Measurements from ENCODE around the gene CLMN. TPM values are rescaled to one million over a fixed set of nuclear protein-coding genes. Genes with fewer than 3 reads are reported as not detected.
A peak's percentile ranks its signal among the peaks of the same experiment; 100 is the strongest.

The CLMN gene
- total RNA-seq, 1 donor from 2014 or later = 19.6 TPM

- DNase-seq (ENCODE audit: extremely low spot score in 2 of 2) = no peak
- intact Hi-C loops (cut with DNase I) = no loop called here
- Histone ChIP-seq H3K27me3 (no peaks in the 10 kb centered on the region), H3K4me1 (peaks cover 37% of the 10 kb centered on the region), H3K27ac (no peak overlapping the region), H3K4me3 (no peak overlapping the region), H3K9me3 (no peaks in the 10 kb centered on the region), H3K36me3 (no peaks in the 10 kb centered on the region)
- no peak for TF ChIP-seq POLR2AphosphoS5 (IDR thresholded peaks at IDR 0.05; ENCODE audit: insufficient read depth in 1 of 2, low read depth in 1 of 2)
- TF ChIP-seq, protein P1, sequence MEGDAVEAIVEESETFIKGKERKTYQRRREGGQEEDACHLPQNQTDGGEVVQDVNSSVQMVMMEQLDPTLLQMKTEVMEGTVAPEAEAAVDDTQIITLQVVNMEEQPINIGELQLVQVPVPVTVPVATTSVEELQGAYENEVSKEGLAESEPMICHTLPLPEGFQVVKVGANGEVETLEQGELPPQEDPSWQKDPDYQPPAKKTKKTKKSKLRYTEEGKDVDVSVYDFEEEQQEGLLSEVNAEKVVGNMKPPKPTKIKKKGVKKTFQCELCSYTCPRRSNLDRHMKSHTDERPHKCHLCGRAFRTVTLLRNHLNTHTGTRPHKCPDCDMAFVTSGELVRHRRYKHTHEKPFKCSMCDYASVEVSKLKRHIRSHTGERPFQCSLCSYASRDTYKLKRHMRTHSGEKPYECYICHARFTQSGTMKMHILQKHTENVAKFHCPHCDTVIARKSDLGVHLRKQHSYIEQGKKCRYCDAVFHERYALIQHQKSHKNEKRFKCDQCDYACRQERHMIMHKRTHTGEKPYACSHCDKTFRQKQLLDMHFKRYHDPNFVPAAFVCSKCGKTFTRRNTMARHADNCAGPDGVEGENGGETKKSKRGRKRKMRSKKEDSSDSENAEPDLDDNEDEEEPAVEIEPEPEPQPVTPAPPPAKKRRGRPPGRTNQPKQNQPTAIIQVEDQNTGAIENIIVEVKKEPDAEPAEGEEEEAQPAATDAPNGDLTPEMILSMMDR (IDR thresholded peaks at IDR 0.05) = no peak
- TF ChIP-seq POLR2A (IDR thresholded peaks at IDR 0.05) = no peak
Measured at GRCh38 chr14:95236221-95236620, 83.5 kb downstream of the CLMN start.

- H3K4me3 ChIP-seq = no peak overlapping the region
- H3K27ac ChIP-seq = no peak overlapping the region
- H3K4me1 ChIP-seq = peaks cover 33% of the 10 kb centered on the region
- intact Hi-C loops (cut with DNase I) = no loop called here
- no peaks in the 10 kb centered on the region for H3K36me3 ChIP-seq
- TF ChIP-seq POLR2A (IDR thresholded peaks at IDR 0.05) (no peak), POLR2AphosphoS5 (IDR thresholded peaks at IDR 0.05; ENCODE audit: insufficient read depth in 1 of 2, low read depth in 1 of 2) (no peak)
- TF ChIP-seq, protein P1 (IDR thresholded peaks at IDR 0.05) = no peak
- H3K9me3 ChIP-seq = no peaks in the 10 kb centered on the region
- DNase-seq (ENCODE audit: extremely low spot score in 2 of 2) = no peak
- no peaks in the 10 kb centered on the region for H3K27me3 ChIP-seq
Measured at GRCh38 chr14:95235767-95236166, 83.9 kb downstream of the CLMN start.

DNA sequence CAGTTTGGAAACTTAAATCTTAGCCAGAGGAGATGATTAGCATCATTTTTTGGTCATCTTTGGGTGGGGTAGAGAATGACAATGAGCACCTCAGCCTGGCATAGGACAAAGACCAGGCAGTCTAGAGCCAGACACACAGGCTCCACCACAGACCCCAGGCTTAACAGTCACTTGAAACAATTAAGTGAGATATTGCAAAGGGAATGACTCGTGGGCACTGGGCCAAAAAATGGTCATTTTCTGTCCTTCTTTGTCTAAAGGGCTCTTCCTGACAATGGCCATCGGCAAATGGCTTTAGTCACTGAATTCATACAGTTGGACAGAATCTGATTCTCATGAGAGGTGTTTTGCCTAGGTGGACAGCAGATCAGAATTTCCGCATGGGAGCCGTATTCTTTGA is 84.4 kb downstream of the CLMN start:
- H3K36me3 ChIP-seq = no peaks in the 10 kb centered on the region
- no peak for DNase-seq (ENCODE audit: extremely low spot score in 2 of 2)

DNA sequence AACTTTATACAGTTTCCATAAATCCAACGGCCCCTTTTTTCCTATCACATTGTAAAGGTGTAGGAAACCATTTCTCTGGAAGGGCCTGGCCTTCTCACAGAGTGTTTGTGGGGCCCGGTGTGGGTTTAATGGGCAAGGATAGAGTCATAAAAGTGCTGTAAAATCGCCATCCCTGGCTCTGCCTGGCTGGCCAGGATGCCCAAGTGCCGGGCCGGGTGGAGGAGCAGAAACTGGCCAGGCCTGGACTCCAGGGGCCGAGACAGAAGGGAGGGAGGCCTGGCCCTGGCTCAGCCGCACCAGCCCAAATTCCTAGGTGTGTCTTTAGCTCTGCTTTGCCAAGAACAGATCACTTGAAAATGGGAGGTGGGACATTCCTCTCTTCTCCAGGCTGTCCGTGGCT is 85.3 kb downstream of the CLMN start:
- intact Hi-C loops (cut with DNase I) = no loop called here

More for the DNA sequence above, 84.4 kb downstream of the CLMN start:
- no peak overlapping the region for H3K27ac ChIP-seq
- TF ChIP-seq, protein P1 (IDR thresholded peaks at IDR 0.05) = no peak
- TF ChIP-seq POLR2A (IDR thresholded peaks at IDR 0.05) (no peak), POLR2AphosphoS5 (IDR thresholded peaks at IDR 0.05; ENCODE audit: insufficient read depth in 1 of 2, low read depth in 1 of 2) (no peak)
- H3K9me3 ChIP-seq = no peaks in the 10 kb centered on the region
- H3K4me1 ChIP-seq = peaks cover 29% of the 10 kb centered on the region
- H3K4me3 ChIP-seq = no peak overlapping the region
- no peaks in the 10 kb centered on the region for H3K27me3 ChIP-seq
- intact Hi-C loops (cut with DNase I) = no loop called here

DNA sequence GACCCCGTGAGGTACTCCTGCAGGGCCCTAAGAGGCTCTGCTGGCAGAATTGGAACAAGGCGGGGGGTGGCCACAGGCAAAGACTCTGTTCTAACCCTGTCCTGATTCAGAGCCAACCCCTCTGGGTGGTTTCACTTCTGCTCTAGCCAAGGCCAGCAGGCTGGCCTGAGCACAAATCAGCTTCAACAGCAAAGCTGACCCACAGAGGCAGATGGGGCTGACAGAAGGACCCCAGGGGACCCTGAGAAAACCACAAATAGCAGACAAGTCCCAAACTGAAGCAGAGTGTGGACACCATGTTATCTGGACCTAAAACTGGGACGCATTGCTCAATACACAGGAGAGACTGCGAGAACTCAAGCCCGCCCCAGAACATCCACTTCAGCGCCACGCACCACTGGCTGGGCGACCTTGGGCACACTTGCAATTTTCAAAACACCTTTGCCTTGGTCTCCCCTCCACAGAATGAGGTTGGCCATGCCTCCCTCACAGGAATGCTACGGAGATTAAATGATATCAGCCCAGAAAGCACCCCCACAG is 85.9 kb downstream of the CLMN start:
- no peaks in the 10 kb centered on the region for H3K36me3 ChIP-seq
- intact Hi-C loops (cut with DNase I) = no loop called here
- peak overlapping the region; percentile 9 for H3K27ac ChIP-seq
- H3K27me3 ChIP-seq = no peaks in the 10 kb centered on the region
- no peak overlapping the region for H3K4me3 ChIP-seq
- peaks cover 29% of the 10 kb centered on the region for H3K4me1 ChIP-seq
- no peaks in the 10 kb centered on the region for H3K9me3 ChIP-seq
- DNase-seq (ENCODE audit: extremely low spot score in 2 of 2) = no peak
- TF ChIP-seq POLR2A (IDR thresholded peaks at IDR 0.05) = no peak
- TF ChIP-seq, protein P1 (IDR thresholded peaks at IDR 0.05) = no peak
- no peak for TF ChIP-seq POLR2AphosphoS5 (IDR thresholded peaks at IDR 0.05; ENCODE audit: insufficient read depth in 1 of 2, low read depth in 1 of 2)

More for the DNA sequence above, 85.3 kb downstream of the CLMN start:
- Histone ChIP-seq H3K4me3 (no peak overlapping the region), H3K27ac (peak overlapping the region; percentile 9), H3K4me1 (peaks cover 29% of the 10 kb centered on the region), H3K9me3 (no peaks in the 10 kb centered on the region), H3K27me3 (no peaks in the 10 kb centered on the region), H3K36me3 (no peaks in the 10 kb centered on the region)
- TF ChIP-seq POLR2AphosphoS5 (IDR thresholded peaks at IDR 0.05; ENCODE audit: insufficient read depth in 1 of 2, low read depth in 1 of 2) (no peak), POLR2A (IDR thresholded peaks at IDR 0.05) (no peak)
- TF ChIP-seq, protein P1 (IDR thresholded peaks at IDR 0.05) = no peak
- DNase-seq (ENCODE audit: extremely low spot score in 2 of 2) = no peak

All from vagina (tissue), 2 donors.